Pancreas (tissue), 10 donors: ENCODE results near the gene AXDND1. TPM values are rescaled to one million over a fixed set of nuclear protein-coding genes. Genes with fewer than 3 reads are reported as not detected.

Experiments
- ATAC-seq, 4 donors: fragments of 200-7000 bp; cut with Tn5 transposase; one replicate each; pipeline versions ENCODE4 v1.8.0 to v1.9.1; 2020; ENCODE audit warnings: mild to moderate bottlenecking in 4 of 4, moderate library complexity in 4 of 4
- DNase-seq, 6 donors: peaks; one replicate each; pipeline ENCODE4 v3.0.0-alpha.2; 2020
- FAIRE-seq: peaks from 2 replicates; lab custom pipeline; 2012; peaks lifted over from hg19 to GRCh38; lab: Jason Lieb, UNC
- H3K27ac ChIP-seq, 4 donors: fragments of 200-600 bp; sonication (generic); 1 replicate in 3 of 4; 2 replicates in 1 of 4; pipeline versions ENCODE4 v1.5.0 to v1.8.0; 2020
- H3K27me3 ChIP-seq, 4 donors: fragments of 200-600 bp; one replicate each; pipeline ENCODE4 v1.8.0; 2021
- H3K36me3 ChIP-seq, 3 donors: fragments of 200-600 bp; sonication (generic) in 1 of 3; one replicate each; pipeline versions ENCODE4 v1.5.0 to v1.8.0; 2020 to 2021
- H3K4me1 ChIP-seq, 3 donors: fragments of 200-600 bp; one replicate each; pipeline ENCODE4 v1.8.0; 2021
- H3K4me3 ChIP-seq, 4 donors: fragments of 200-600 bp; sonication (generic) in 2 of 4; one replicate each; pipeline versions ENCODE4 v1.5.0 to v1.8.0; 2020 to 2021
- H3K9me3 ChIP-seq, 4 donors: fragments of 200-600 bp; one replicate each; pipeline ENCODE4 v1.8.0; 2021
- CTCF ChIP-seq, 4 donors: fragments of 200-600 bp; sonication (generic) in 3 of 4; IDR thresholded peaks; one replicate each; pipeline versions ENCODE4 v1.5.0 to v1.8.0; 2021; ENCODE audit warnings: antibody characterized with exemption in 4 of 4
- WGBS, 2 donors: extraction: QIAGEN DNeasy Blood & Tissue Kit; methylation state at CpG; one replicate each; pipeline ENCODE4 v1.1.7; 2013; 5-methylcytosine and 5-hydroxymethylcytosine counted together
- intact Hi-C, 3 donors: fragments of 100-400 bp; cut with DNase I; formaldehyde crosslinking; loops; one replicate each; pipeline versions ENCODE4 v1.11.1 to v1.14.2; 2022
- polyA plus RNA-seq, 2 donors: library from polyadenylated mRNA; stranded (reverse); fragments of 200-250 nt; gene quantifications; one replicate each; pipeline ENCODE4 v1.2.3, GENCODE V29; 2013
- total RNA-seq, 6 donors: library from RNA; stranded (reverse); fragmentation: NEBNext Ultra II Directional in 4 of 6; extraction: Animal tissue kit (Norgen Biotek cat#: 25700) in 4 of 6; gene quantifications; one replicate each; pipeline versions ENCODE4 v1.2.1 to v1.2.4, GENCODE V29; 2021 to 2023
- donor health status: healthy with polysubstance abuse.
- donor health status: DM: no; HTN: no; CAD: no; lungs with moderate emphysema.
- donor health status: DM: no; HTN: no; CAD: no.
- donor health status: control.
- donor health status: control.
- donor health status: Bipolar disorder and iron deficiency.
- donor health status: DM: yes; HTN: yes; CAD: no.
- donor health status: DM: no; HTN: no; CAD: no.
- donor health status: DM: no; HTN: no; CAD: no.
- donor health status: DM: yes; HTN: yes; CAD: no.

Gene AXDND1
- total and polyA plus RNA-seq, 8 donors: 0.09 to 0.45 (median 0.34) TPM; not detected in 2

DNA sequence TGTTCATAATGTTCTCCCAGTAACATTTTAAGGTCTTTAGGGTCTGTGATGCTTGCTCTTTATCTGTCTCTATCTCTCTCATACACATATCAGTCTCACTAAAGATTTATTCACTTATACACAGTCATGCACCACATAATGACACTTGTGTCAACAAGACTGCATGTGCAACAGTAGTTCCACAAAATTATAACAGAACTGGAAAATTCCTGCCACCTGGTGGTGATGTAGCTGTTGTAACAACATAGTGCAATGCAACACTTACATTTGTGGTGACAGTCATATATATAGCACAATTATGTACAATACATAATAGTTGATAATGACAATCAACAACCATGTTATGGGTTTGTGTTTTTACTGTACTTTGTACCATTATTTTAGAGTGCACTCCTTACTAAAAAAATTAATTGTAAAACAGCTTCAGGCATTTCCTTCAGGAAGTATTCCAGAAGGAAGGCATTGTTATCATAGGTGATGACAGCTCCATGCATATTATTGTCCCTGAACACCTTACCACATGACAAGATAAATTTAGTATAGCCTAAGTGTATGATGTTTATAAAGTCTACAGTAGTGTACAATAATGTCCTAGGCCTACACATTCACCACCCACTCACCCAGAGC, 234.0 kb downstream of the AXDND1 start:
- Histone ChIP-seq H3K36me3 (no peaks in the 10 kb centered on the region), H3K4me1 (no peaks in the 10 kb centered on the region), H3K27me3 (no peaks in the 10 kb centered on the region), H3K27ac (no peak overlapping the region), H3K9me3 (no peaks in the 10 kb centered on the region), H3K4me3 (no peak overlapping the region)
- ATAC-seq (peak; percentile 58 to 87 (median 78)), FAIRE-seq (peak; percentile 69), DNase-seq (no peak)
- intact Hi-C loops: loop anchor here in 1 of 3 donors (10.0 kb wide), 1 partner anchor 345 kb away; no protein-coding TSS in a partner anchor
- TF ChIP-seq CTCF (IDR thresholded peaks at IDR 0.05): peak in 2 of 4 donors; percentile 13 to 27

DNA sequence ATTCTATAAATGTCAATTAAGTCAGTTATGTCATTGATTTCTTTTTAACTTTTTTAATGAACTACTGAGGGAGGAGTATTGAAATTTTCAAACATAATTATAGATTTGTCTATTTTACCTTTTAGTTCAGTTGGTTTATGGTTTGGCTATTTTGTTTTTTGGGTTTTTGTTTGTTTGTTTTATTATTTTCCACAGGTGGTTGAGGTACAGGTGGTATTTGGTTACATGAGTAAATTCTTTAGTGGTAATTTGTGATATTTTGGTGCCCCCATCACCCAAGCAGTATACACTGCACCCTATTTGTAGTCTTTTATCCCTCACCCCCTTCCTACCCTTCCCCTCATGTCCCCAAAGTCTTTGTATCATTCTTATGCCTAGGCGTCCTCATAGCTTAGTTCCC, 235.3 kb downstream of the AXDND1 start:
- 66 to 100% methylated on average over 1 of the region's 1 CpG for WGBS, 2 donors
- FAIRE-seq (no peak), DNase-seq (no peak), ATAC-seq (no peak)
- Histone ChIP-seq H3K4me1 (no peaks in the 10 kb centered on the region), H3K36me3 (no peaks in the 10 kb centered on the region), H3K27ac (no peak overlapping the region), H3K9me3 (no peaks in the 10 kb centered on the region), H3K4me3 (no peak overlapping the region), H3K27me3 (no peaks in the 10 kb centered on the region)
- no peak for TF ChIP-seq CTCF (IDR thresholded peaks at IDR 0.05)
- intact Hi-C loops: loop anchor here in 1 of 3 donors (10.0 kb wide), 1 partner anchor 346 kb away; no protein-coding TSS in a partner anchor

Other genes starting within 250 kb of the AXDND1 start
- 10 to 100 TPM in 2 of 6 donors, 1 to 10 TPM in 4; 8.0 to 13.8 (median 9.2) TPM for gene ABL2, start 136.3 kb upstream of the AXDND1 start, total RNA-seq
- 1 to 10 TPM; 3.4 to 3.6 TPM for gene ABL2, start 136.3 kb upstream of the AXDND1 start, polyA plus RNA-seq
- 10 to 100 TPM; 29.7 to 66.8 (median 43.1) TPM for gene SOAT1, start 72.2 kb upstream of the AXDND1 start, total RNA-seq
- 10 to 100 TPM in 1 of 2 donors, 1 to 10 TPM in 1; 6.8 to 12.9 TPM for gene SOAT1, start 72.2 kb upstream of the AXDND1 start, polyA plus RNA-seq
- gene NPHS2, start 210.0 kb downstream of the AXDND1 start, total RNA-seq: under 1 TPM in 1 of 6 donors, not detected in 5; 0.12 TPM
- not detected for gene NPHS2, start 210.0 kb downstream of the AXDND1 start, polyA plus RNA-seq
- under 1 TPM in 5 of 6 donors, not detected in 1; 0.06 to 0.47 (median 0.23) TPM for gene TDRD5, start 225.9 kb downstream of the AXDND1 start, total RNA-seq
- gene TDRD5, start 225.9 kb downstream of the AXDND1 start, polyA plus RNA-seq: 1 to 10 TPM in 1 of 2 donors, under 1 TPM in 1; 0.23 to 1.5 TPM